GM12878 (cell line): ENCODE data around the gene SLC7A5. TPM values are rescaled to one million over a fixed set of nuclear protein-coding genes. Genes with fewer than 3 reads are reported as not detected.
A peak's percentile ranks its signal among the peaks of the same experiment; 100 is the strongest.

ENCODE experiments used
- ATAC-seq: fragments of 200-7000 bp; cut with Tn5 transposase; 3 replicates; pipeline ENCODE4 v1.9.1; 2020; ENCODE audit warnings: mild to moderate bottlenecking, moderate library complexity
- BruUV-seq: library from RNA; stranded (reverse); fragments of 400-500 nt; replicated peaks from 2 replicates; lab custom pipeline; 2021; lab: Mats Ljungman, UMichigan
- CTCF ChIA-PET: fragments of 300-600 bp; sonication (Branson Sonifier 250); formaldehyde crosslinking; extraction: SDS; loops from one replicate; lab custom pipeline; 2021; ENCODE audit warnings: inconsistent platforms; lab: Yijun Ruan, JAX
- POLR2A ChIA-PET: fragments of 350-600 bp; formaldehyde crosslinking; extraction: SDS; loops from one replicate; lab custom pipeline; 2021; ENCODE audit warnings: inconsistent platforms; lab: Charles Lee
- RAD21 ChIA-PET: fragments of 300-600 bp; sonication (Branson Sonifier 250); formaldehyde crosslinking; loops from one replicate; lab custom pipeline; 2023; ENCODE audit warnings: antibody characterized with exemption; ENCODE audit not compliant: unreplicated experiment; lab: Charles Lee
- SMC1A ChIA-PET: fragments of 300-600 bp; sonication (Branson Sonifier 250); formaldehyde crosslinking; loops from one replicate; lab custom pipeline; 2023; ENCODE audit not compliant: unreplicated experiment, uncharacterized antibody; lab: Charles Lee
- DNase-seq: peaks from one replicate; pipeline ENCODE4 v3.0.0-alpha.2; 2011; ENCODE audit warnings: low read depth, low spot score
- FAIRE-seq: peaks from 3 replicates; lab custom pipeline; 2011; peaks lifted over from hg19 to GRCh38; lab: Jason Lieb, UNC
- H2AFZ ChIP-seq: 2 replicates; pipeline ENCODE4 v1.6.0; 2011; ENCODE audit warnings: low read depth, low read length, control low read depth; ENCODE audit not compliant: control insufficient read depth
- H3K27ac ChIP-seq: 2 replicates; pipeline ENCODE4 v1.5.1; 2011; ENCODE audit warnings: control low read depth; ENCODE audit not compliant: control insufficient read depth, insufficient read depth
- H3K27me3 ChIP-seq, 2 experiments: replicated peaks in 1 of 2; 2 replicates each; pipeline versions ENCODE4 v1.6.0 to v1.6.1; 2011; ENCODE audit warnings: low read length in 1 of 2; ENCODE audit not compliant: control insufficient read depth in 2 of 2, insufficient read depth in 2 of 2
- H3K36me3 ChIP-seq, 2 experiments: 2 replicates each; pipeline ENCODE4 v1.5.1; 2011; ENCODE audit warnings: low read length in 1 of 2; ENCODE audit not compliant: control insufficient read depth in 2 of 2, insufficient read depth in 2 of 2
- H3K4me1 ChIP-seq: 2 replicates; pipeline ENCODE4 v1.6.1; 2011; ENCODE audit warnings: mild to moderate bottlenecking, low read length, moderate library complexity, mixed read lengths; ENCODE audit not compliant: control insufficient read depth, insufficient read depth
- H3K4me2 ChIP-seq: 2 replicates; pipeline ENCODE4 v1.6.0; 2011; ENCODE audit warnings: control low read depth; ENCODE audit not compliant: control insufficient read depth, insufficient read depth
- H3K4me3 ChIP-seq: fragments of 200-600 bp; sonication (generic); 2 replicates; pipeline ENCODE4 v1.5.1; 2016
- H3K79me2 ChIP-seq: 2 replicates; pipeline ENCODE4 v1.6.0; 2011; ENCODE audit warnings: low read length; ENCODE audit not compliant: control insufficient read depth, insufficient read depth
- H3K9ac ChIP-seq: 2 replicates; pipeline ENCODE4 v1.8.0; 2011; ENCODE audit warnings: low read length, control low read depth, mixed read lengths; ENCODE audit not compliant: control insufficient read depth, insufficient read depth
- H3K9me3 ChIP-seq: replicated peaks from 3 replicates; pipeline ENCODE4 v1.5.1; 2011; ENCODE audit warnings: mild to moderate bottlenecking, low read length; ENCODE audit not compliant: control insufficient read depth, insufficient read depth
- H4K20me1 ChIP-seq: 2 replicates; pipeline ENCODE4 v1.6.0; 2011; ENCODE audit not compliant: control insufficient read depth, insufficient read depth
- BCL11A ChIP-seq: IDR thresholded peaks from 2 replicates; pipeline ENCODE4 v1.6.1; 2011; ENCODE audit warnings: low read depth, low read length
- BRCA1 ChIP-seq: IDR thresholded peaks from 2 replicates; pipeline ENCODE4 v1.6.1; 2011; ENCODE audit warnings: low read depth, low read length, improper control_type of control experiment
- CREB1 ChIP-seq: IDR thresholded peaks from 2 replicates; pipeline ENCODE4 v1.6.1; 2012; ENCODE audit warnings: low read depth, mild to moderate bottlenecking, inconsistent platforms
- EZH2 ChIP-seq: IDR thresholded peaks from 2 replicates; pipeline ENCODE4 v1.6.1; 2012; ENCODE audit warnings: low read depth, mild to moderate bottlenecking, control low read depth, inconsistent platforms, low read length, borderline replicate concordance; ENCODE audit not compliant: control insufficient read depth
- HDGF ChIP-seq: fragments of 450-650 bp; IDR thresholded peaks from 2 replicates; pipeline ENCODE4 v1.6.1; 2016; ENCODE audit warnings: antibody characterized with exemption
- JUNB ChIP-seq: IDR thresholded peaks from 2 replicates; pipeline ENCODE4 v1.6.1; 2016; ENCODE audit warnings: antibody characterized with exemption, mild to moderate bottlenecking
- MYB ChIP-seq: fragments of 150-350 bp; IDR thresholded peaks from 2 replicates; pipeline ENCODE4 v1.6.1; 2014; ENCODE audit warnings: mild to moderate bottlenecking, low read depth, low read length, borderline replicate concordance
- NR2C2 ChIP-seq: IDR thresholded peaks from 2 replicates; pipeline ENCODE4 v1.6.1; 2011; ENCODE audit warnings: borderline replicate concordance, low read depth; ENCODE audit not compliant: control insufficient read depth, insufficient read length
- RAD21 ChIP-seq: IDR thresholded peaks from 2 replicates; pipeline ENCODE4 v1.6.1; 2011; ENCODE audit warnings: mild to moderate bottlenecking, low read depth, low read length, moderate library complexity; ENCODE audit not compliant: insufficient read depth
- RB1 ChIP-seq: fragments of 450-650 bp; formaldehyde crosslinking; IDR thresholded peaks from 2 replicates; pipeline ENCODE4 v1.6.1; 2017; ENCODE audit warnings: mild to moderate bottlenecking, borderline replicate concordance
- RFX5 ChIP-seq: IDR thresholded peaks from 2 replicates; pipeline ENCODE4 v1.6.1; 2011; ENCODE audit warnings: low read depth, low read length, improper control_type of control experiment
- RUNX3 ChIP-seq: IDR thresholded peaks from 2 replicates; pipeline ENCODE4 v1.6.1; 2012; ENCODE audit warnings: low read length, inconsistent platforms
- SIN3A ChIP-seq: IDR thresholded peaks from 2 replicates; pipeline ENCODE4 v1.6.1; 2012; ENCODE audit warnings: low read depth, low read length, improper control_type of control experiment
- STAT3 ChIP-seq: IDR thresholded peaks from 2 replicates; pipeline ENCODE4 v1.6.1; 2011; ENCODE audit warnings: low read depth, low read length, improper control_type of control experiment
- TCF3 ChIP-seq: IDR thresholded peaks from 2 replicates; pipeline ENCODE4 v1.6.1; 2012; ENCODE audit warnings: low read depth, mild to moderate bottlenecking, low read length, borderline replicate concordance; ENCODE audit not compliant: insufficient read depth
- TCF7 ChIP-seq: IDR thresholded peaks from 2 replicates; pipeline ENCODE4 v1.6.1; 2014; ENCODE audit warnings: antibody characterized with exemption, borderline replicate concordance
- ZNF622 ChIP-seq: fragments of 450-650 bp; IDR thresholded peaks from 2 replicates; pipeline ENCODE4 v1.6.1; 2017; ENCODE audit warnings: mild to moderate bottlenecking, inconsistent platforms
- WGBS: methylation state at CpG from one replicate; pipeline ENCODE4 v1.1.6; 2016; ENCODE audit warnings: low lambda C conversion rate; ENCODE audit not compliant: insufficient replicate concordance, insufficient coverage; ENCODE audit errors: missing lambda C conversion rate; 5-methylcytosine and 5-hydroxymethylcytosine counted together
- in situ Hi-C: fragments of 300-500 bp; cut with MboI; formaldehyde crosslinking; loops from 9 replicates; pipeline ENCODE4 v1.14.3; 2018; ENCODE audit warnings: mixed read lengths
- intact Hi-C: fragments of 100-400 bp; cut with micrococcal nuclease; formaldehyde crosslinking; loops from one replicate; pipeline ENCODE4 v1.14.2; 2022; ENCODE audit not compliant: unreplicated experiment
- polyA plus RNA-seq, 11 experiments: library from polyadenylated mRNA; depleted of rRNA in 4 of 11; unstranded in 6 of 11; stranded (reverse) in 5 of 11; fragments of >200 nt; fragmentation: Nextera tagmentation in 4 of 11; fragmentation: Illumina TruSeq in 1 of 11; extraction: Ambion mirVana in 4 of 11; extraction: Trizol in 1 of 11; gene quantifications; 1 replicate in 1 of 11; 2 replicates in 10 of 11; pipeline versions ENCODE4 v1.2.1 to v1.2.3, GENCODE V29; 2011 to 2016; ENCODE audit warnings: inconsistent platforms in 2 of 11, missing spikeins in 2 of 11, low read depth in 1 of 11
- total RNA-seq, 4 experiments: library from RNA; depleted of rRNA in 3 of 4; stranded (reverse); fragments of >200 nt in 3 of 4; fragmentation: Illumina TruSeq in 1 of 4; extraction: Trizol in 1 of 4; gene quantifications; 2 replicates each; pipeline versions ENCODE4 v1.2.1 to v1.2.3, GENCODE V29; 2013 to 2021
- TF ChIP-seq, protein P1 (sequence below): fragments of 450-650 bp; IDR thresholded peaks from 2 replicates; pipeline ENCODE4 v1.6.1; 2016; ENCODE audit warnings: mild to moderate bottlenecking
- TF ChIP-seq, protein P2 (sequence below): fragments of 450-650 bp; IDR thresholded peaks from 2 replicates; pipeline ENCODE4 v1.6.1; 2017; ENCODE audit warnings: mild to moderate bottlenecking, low read depth, inconsistent platforms; ENCODE audit not compliant: poor library complexity, severe bottlenecking
- TF ChIP-seq, protein P3 (sequence below): IDR thresholded peaks from 2 replicates; pipeline ENCODE4 v1.6.1; 2011; ENCODE audit warnings: borderline replicate concordance, low read depth, mild to moderate bottlenecking, moderate library complexity, mixed read lengths, low read length; ENCODE audit not compliant: insufficient read depth; ENCODE audit errors: extremely low read length

The SLC7A5 gene
- total and polyA plus RNA-seq, 10 of the 15 experiments (the other 5 are each of a cell fraction or from before 2014, with no cell fraction given): 2.3 to 101 (median 35.8) TPM

- peak; percentile 47 for FAIRE-seq
- no peak for TF ChIP-seq MYB
- TF ChIP-seq BRCA1: no peak
- TF ChIP-seq CREB1: peak; percentile 79
- no peak for TF ChIP-seq RFX5
- TF ChIP-seq, protein P1, sequence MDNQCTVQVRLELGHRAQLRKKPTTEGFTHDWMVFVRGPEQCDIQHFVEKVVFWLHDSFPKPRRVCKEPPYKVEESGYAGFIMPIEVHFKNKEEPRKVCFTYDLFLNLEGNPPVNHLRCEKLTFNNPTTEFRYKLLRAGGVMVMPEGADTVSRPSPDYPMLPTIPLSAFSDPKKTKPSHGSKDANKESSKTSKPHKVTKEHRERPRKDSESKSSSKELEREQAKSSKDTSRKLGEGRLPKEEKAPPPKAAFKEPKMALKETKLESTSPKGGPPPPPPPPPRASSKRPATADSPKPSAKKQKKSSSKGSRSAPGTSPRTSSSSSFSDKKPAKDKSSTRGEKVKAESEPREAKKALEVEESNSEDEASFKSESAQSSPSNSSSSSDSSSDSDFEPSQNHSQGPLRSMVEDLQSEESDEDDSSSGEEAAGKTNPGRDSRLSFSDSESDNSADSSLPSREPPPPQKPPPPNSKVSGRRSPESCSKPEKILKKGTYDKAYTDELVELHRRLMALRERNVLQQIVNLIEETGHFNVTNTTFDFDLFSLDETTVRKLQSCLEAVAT: no peak
- TF ChIP-seq NR2C2: no peak
- TF ChIP-seq ZNF622: no peak
- TF ChIP-seq TCF7: no peak
- TF ChIP-seq, protein P2, sequence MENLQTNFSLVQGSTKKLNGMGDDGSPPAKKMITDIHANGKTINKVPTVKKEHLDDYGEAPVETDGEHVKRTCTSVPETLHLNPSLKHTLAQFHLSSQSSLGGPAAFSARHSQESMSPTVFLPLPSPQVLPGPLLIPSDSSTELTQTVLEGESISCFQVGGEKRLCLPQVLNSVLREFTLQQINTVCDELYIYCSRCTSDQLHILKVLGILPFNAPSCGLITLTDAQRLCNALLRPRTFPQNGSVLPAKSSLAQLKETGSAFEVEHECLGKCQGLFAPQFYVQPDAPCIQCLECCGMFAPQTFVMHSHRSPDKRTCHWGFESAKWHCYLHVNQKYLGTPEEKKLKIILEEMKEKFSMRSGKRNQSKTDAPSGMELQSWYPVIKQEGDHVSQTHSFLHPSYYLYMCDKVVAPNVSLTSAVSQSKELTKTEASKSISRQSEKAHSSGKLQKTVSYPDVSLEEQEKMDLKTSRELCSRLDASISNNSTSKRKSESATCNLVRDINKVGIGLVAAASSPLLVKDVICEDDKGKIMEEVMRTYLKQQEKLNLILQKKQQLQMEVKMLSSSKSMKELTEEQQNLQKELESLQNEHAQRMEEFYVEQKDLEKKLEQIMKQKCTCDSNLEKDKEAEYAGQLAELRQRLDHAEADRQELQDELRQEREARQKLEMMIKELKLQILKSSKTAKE: no peak
- peak; percentile 9; the same call in 1 of the 2 replicates for TF ChIP-seq RUNX3
- TF ChIP-seq HDGF: peak; percentile 79
- no peak for TF ChIP-seq TCF3
- TF ChIP-seq STAT3: no peak
- 0 out of 2 replicates have a peak, but pooled peaks have one; percentile 11 for TF ChIP-seq JUNB
- no peak for TF ChIP-seq RB1
- no peak for TF ChIP-seq SIN3A
- no peak for TF ChIP-seq RAD21
- TF ChIP-seq BCL11A: no peak
- TF ChIP-seq, protein P3, sequence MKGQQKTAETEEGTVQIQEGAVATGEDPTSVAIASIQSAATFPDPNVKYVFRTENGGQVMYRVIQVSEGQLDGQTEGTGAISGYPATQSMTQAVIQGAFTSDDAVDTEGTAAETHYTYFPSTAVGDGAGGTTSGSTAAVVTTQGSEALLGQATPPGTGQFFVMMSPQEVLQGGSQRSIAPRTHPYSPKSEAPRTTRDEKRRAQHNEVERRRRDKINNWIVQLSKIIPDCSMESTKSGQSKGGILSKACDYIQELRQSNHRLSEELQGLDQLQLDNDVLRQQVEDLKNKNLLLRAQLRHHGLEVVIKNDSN: no peak
- TF ChIP-seq EZH2: no peak
Observed at GRCh38 chr16:87853411-87854052, 15.8 kb downstream of the SLC7A5 start.

More at GRCh38 chr16:87853411-87854052, 15.8 kb downstream of the SLC7A5 start:
- ChIA-PET CTCF (interaction anchor here (2.1 to 9.8 kb wide), 2 partner anchors 15 to 74 kb away, joined by 18 to 213 read pairs; partner anchors contain the start of gene SLC7A5), POLR2A (interaction anchor here (0.6 to 1.4 kb wide), 4 partner anchors 14 to 452 kb away, joined by 3 to 4 read pairs (median 4); partner anchors contain the start of gene SLC7A5), RAD21 (interaction anchor here (0.8 to 5.5 kb wide), 6 partner anchors 13 to 75 kb away, joined by 3 to 102 read pairs (median 8); partner anchors contain the start of gene SLC7A5), SMC1A (interaction anchor here (0.9 to 1.7 kb wide), 5 partner anchors 8 to 74 kb away, joined by 3 to 17 read pairs (median 6); partner anchors contain the start of gene SLC7A5)
- no peaks in the 10 kb centered on the region for H3K9me3 ChIP-seq
- H3K79me2 ChIP-seq: peaks cover 59% of the 10 kb centered on the region
- intact Hi-C loops: loop anchor here (5.0 kb wide), 2 partner anchors 41 to 76 kb away; no protein-coding TSS in a partner anchor
- peak; percentile 78 for ATAC-seq
- peaks cover 42% of the 10 kb centered on the region for H3K4me1 ChIP-seq
- H3K36me3 ChIP-seq: peaks cover 19 to 53% of the 10 kb centered on the region in 2 experiments
- in situ Hi-C loops: loop anchor here (5.0 kb wide), 1 partner anchor 76 kb away; no protein-coding TSS in a partner anchor
- H3K4me3 ChIP-seq: peak overlapping the region; percentile 8; the same call in 1 of the 2 replicates
- peak overlapping the region; percentile 42; the same call in 1 of the 2 replicates for H3K9ac ChIP-seq
- H3K4me2 ChIP-seq: peak overlapping the region; percentile 70
- peak; percentile 57 for DNase-seq
- peak overlapping the region; percentile 67 for H3K27ac ChIP-seq
- WGBS: 14% methylated on average over 24 of the region's 25 CpGs
- no TSS peak for BruUV-seq
- no peaks in the 10 kb centered on the region; the same call in 1 of the 2 replicates for H4K20me1 ChIP-seq
- H2AFZ ChIP-seq: no peak overlapping the region
- H3K27me3 ChIP-seq: no peaks in the 10 kb centered on the region
